Dermis blood vessel endothelial cell (primary cell): ENCODE measurements around the gene KLRF1. TPM values are rescaled to one million over a fixed set of nuclear protein-coding genes. Genes with fewer than 3 reads are reported as not detected.

Experiments
- DNase-seq: peaks from one replicate; pipeline ENCODE4 v3.0.0; 2010
- total RNA-seq: library from RNA; depleted of rRNA; stranded (reverse); fragments of >200 nt; gene quantifications from 2 replicates; pipeline ENCODE4 v1.2.3, GENCODE V29; 2014

The KLRF1 gene
- total RNA-seq, 1 donor from 2014 or later, result not detected

DNA sequence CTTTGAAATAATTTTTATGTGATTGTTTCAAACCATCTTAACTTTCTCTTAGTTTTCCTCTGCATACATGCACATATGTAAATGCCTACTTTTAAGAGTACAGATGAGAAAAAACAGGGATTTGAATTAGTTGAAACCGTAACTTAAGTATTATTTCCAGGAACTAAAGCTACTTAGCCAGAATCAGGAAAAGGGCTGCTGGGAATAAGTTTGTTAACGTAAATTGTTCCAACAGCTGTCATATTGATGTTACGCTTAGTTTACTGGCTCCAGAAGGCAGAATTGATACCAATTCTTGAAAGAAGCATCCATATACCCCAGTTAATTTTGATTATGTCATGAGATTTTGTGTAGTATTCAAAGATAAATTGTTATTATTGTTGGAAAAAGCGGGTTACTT, 17.9 kb upstream of the KLRF1 start:
- DNase-seq, result no peak

DNA sequence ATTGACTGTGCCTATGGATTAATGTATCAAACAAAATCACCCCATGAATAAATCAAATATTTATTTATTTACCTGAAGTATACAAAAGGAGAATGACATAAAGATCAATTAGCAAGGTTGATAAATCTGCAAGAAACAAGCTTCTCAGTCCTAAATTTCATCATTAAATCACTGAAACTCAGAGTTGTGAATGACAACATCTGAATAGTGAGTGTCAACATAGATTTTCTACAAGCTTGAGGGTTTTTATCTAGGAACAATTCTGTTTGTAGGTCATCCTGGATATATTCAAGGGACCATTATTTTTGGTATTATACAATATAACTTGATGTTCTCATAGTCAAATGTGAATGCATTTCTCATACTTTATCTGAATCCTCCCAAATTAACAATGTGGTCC, 17.4 kb upstream of the KLRF1 start:
- DNase-seq, result no peak

GRCh38 chr12:9810671-9811070, 16.6 kb upstream of the KLRF1 start:
- no peak for DNase-seq

DNA sequence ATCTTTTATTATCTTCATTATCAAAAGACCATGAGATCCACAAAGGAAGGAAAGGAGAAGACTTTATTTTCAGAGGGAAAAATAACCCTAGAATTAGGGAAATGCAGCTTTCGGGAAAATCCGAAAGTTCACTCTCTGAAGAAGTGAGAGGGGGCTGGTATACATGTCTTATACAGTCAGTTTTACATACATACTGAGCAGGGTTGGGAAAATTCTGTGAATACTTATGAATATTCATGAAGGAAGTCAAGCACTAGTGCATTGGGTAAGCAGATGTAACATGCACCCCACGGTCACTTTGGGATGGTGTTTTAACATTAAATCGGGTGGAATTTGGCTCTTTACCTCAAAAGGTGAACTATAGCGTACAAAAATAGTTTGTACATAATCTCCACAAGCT, 15.7 kb upstream of the KLRF1 start:
- DNase-seq, result no peak

GRCh38 chr12:9813821-9814798, 13.2 kb upstream of the KLRF1 start:
- DNase-seq, result peak; percentile 72

DNA sequence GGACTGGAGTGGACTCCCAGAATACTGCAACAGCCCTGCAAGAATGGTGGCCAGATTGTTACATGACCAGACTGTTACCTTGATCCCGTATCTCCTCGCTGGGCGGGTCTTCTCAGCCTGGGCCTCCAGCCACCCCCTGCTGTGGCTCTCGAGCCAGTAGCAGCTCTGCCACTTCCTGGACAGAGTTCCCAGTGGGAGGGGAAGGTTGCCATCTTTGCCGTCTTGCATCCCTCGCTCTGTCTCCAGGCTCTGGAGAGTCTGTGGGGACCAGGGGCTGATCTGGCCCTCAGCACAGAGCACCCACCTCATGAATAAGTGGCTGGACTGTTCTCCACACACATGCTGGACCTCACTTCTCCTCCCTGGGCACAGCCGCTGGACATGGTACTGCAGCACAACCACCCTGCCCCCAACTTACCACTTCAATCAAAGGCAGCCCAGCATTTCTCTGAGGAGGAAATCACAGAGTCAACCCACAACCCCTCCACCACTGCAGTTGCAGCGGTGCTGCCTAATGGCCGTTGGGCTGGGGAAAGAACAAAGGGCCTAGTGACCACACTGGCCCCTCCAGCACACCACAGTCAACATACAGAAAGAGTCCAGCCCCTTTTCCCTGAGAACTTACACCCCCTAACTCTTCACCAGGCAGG, 6.9 kb upstream of the KLRF1 start:
- no peak for DNase-seq

- DNase-seq, result no peak
These were observed 2.2 kb downstream of the KLRF1 start for GRCh38 chr12:9829483-9829882.

DNA sequence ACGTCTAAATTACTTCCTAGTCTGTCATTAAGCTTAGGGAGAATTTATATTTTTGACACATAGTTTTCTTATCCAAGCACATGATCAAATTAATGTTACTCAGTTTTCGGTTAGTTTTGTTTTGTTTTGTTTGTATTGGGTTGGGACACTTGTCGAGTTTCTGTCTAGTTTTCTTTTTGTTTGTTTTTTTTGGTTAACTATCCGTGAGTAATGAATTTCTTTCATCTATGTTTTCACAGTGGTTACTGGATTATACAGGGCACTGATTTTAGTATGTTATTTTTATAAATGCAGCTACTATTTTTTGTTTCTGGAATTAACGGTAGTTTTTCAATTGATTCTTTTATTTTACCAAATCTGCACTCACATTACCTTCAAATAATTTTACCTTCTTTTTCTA, 2.7 kb downstream of the KLRF1 start:
- no peak for DNase-seq

DNA sequence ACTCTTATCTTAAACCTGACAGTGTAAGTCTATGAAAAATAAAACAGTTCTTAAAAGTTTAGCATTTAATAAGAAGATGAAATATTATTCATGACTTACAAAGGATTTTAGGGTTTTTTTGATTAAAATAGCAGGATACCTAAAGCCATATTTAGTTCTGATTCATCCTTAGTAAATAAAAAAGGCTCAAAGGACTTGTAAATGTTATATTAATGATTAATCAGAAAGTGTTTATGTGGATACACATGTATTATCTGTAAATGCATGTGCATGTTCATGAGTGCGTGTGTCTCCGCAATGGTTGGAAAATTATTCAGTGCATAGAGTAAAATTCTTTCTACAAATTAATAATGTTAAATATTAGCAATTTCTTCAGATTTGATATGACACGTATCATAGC, 4.4 kb downstream of the KLRF1 start:
- DNase-seq, result no peak

- no peak for DNase-seq
These were observed 16.1 kb downstream of the KLRF1 start for GRCh38 chr12:9843407-9843806.

GRCh38 chr12:9848899-9849298, 21.6 kb downstream of the KLRF1 start:
- DNase-seq, result no peak

- DNase-seq, result no peak
These were observed 23.8 kb downstream of the KLRF1 start for GRCh38 chr12:9851050-9851449.

DNA sequence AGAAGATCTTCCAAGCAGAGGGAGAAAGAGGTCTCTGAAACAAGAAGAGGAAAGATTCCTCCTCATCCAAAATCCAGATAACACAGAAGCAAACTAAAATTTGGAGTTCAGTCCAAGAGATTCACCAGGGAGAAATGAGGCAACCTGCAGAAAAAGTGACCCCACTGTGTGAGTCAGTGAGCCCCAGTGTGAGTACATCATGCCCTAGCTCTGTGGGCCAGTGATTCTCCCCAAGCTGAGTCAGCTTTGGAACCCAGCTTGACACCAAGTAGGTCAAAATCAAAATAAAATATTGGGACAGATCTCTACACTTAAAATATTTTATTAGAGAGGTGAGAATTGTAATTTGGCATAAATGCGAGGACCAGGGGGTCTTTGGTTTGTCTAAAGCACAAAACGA, 24.6 kb downstream of the KLRF1 start:
- no peak for DNase-seq

GRCh38 chr12:9856151-9856550, 28.9 kb downstream of the KLRF1 start:
- DNase-seq, result no peak

GRCh38 chr12:9856894-9857293, 29.6 kb downstream of the KLRF1 start:
- no peak for DNase-seq

DNA sequence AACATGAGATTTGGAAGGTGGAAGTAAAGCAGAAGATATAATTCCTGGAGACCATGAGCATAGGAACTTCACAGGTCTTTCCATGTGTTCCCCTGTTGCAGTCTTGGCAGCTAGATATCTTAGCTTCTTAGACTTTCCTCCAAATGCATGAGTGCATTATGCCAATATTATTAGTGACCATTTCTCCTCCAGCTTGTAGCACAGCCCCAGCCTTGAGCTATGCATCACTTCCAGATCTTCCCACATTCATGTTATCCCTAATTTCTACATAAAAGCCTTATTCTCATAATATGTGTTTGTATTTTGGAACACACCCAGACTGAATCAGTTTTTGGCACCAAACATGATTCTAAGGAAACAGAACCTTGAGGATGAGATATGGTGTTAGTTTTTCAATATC, 30.9 kb downstream of the KLRF1 start:
- DNase-seq, result no peak

DNA sequence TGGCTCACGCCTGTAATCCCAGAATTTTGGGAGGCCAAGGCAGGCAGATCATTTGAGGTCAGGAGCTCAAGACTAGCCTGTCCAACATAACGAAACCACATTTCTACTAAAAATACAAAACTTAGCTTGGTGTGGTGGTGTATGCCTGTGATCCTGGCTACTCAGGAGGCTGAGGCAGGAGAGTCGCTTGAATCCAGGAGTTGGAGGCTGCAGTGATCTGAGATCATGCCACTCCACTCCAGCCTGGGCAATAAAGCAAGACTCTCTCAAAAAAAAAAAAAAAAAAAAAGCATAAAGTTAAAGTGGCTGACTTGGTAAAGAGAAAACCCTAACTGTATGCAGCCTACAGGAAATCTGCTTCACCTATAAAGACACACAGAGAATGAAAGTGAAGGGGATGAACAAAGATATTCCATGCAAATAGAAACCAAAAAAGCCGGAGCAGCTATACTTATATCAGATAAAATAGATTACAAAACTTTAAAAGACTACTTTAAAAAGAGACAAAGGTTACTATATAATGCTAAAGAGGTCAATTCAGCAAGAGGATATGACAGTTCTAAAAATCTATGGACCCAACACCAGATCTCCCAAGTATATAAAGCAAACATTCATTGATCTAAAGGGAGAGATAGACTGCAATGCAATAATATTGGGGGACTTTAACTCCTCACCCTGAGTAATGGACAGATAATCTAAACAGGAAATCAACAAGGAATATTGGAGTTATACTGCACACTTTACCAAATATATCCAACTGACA, 37.8 kb downstream of the KLRF1 start:
- peak; percentile 5 for DNase-seq

- peak; percentile 22 for DNase-seq
These were observed 39.6 kb downstream of the KLRF1 start for GRCh38 chr12:9866860-9867269.

- peak; percentile 42 for DNase-seq
These were observed 40.2 kb downstream of the KLRF1 start for GRCh38 chr12:9867531-9867930.

DNA sequence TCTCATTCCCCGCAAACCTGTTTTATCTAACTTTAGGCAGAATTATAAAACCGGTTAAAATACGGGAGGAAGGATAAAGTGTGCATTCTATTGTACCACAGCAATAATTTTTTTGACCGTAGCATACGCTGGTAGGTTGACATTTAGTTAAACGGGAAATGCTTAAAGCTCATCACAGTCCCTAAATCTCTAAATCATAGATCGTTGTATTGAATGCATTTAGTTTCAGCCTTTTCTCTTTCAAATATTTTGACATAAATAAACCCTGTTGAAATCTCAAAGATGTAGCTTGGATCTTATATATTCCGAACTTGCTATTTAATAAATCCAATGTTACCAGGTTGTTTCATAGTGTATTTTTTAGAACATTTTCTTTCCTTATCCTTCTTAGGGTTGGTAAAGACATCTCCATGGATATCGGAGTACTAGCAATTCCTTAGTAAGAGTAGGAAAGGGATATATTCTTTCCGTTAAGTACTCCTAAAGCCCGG, 41.1 kb downstream of the KLRF1 start:
- peak; percentile 38 for DNase-seq

DNA sequence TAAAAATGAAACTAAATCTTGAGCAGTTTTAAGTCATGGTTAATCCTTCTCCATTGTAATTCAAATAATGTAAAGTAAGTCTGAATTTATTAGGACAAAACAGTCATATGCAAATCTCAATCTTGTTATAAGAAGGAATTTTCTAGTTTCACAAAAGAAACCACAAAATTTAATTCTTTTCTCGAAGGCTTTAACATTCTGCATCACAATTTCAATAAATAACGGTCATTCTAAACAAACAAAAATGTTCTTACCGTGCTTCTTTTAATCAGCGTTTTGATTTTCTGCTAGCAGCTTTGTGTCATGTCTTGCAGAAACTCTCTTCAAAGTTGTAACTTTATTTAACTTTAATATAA, 41.6 kb downstream of the KLRF1 start:
- DNase-seq, result no peak

DNA sequence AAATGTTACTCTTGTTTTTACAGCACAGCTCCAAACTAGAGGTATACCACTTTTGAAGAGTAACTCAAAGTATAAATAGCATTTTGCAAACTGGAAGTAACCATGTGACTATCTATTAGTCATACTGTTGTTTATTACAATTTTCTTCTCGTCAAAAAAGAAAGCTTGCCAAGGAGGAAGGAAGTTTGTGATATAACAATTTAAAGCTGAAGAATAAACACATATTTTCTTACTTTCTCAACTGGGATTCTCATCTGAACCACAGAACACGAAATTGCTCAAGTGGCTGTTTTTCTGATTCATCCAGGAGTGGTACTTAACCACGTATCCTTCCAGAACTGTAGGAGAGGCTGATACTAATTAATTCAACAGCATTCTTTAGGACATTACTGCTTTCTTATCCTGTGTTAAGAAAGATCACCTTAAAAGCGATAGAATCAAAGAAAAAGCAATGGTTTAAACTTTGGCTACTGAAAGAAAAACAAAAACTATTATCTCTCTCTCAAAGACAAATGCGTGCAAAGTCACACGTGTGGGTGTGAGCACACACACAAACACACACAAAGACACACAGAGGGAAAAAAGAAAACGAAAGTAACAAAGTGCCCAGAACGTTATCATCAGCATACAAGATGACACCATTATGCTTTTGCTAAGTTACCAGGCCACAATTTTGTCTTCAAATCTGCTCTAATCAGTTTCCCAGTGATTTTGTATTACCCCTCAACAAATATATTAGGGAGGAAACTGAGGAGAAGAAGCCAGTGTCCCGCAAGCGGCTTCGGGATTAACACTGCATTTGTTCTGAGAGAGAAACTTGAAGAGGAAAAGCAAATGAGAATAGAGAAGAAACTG, 42.3 kb downstream of the KLRF1 start, which contains the start of gene CLEC2B:
Gene CLEC2B (minus strand): TSS at position 48 of the 855 bp plus-strand sequence.
- DNase-seq, result peak; percentile 81
